ENCODE results near the gene EOGT. TPM values are rescaled to one million over a fixed set of nuclear protein-coding genes. Genes with fewer than 3 reads are reported as not detected.
A peak's percentile ranks its signal among the peaks of the same experiment; 100 is the strongest.

Gene EOGT
- total RNA-seq, 6 donors from 2014 or later: 29.9 to 79.6 (median 40.9) TPM

GRCh38 chr3:69052472-69052898 is 39.0 kb upstream of the EOGT start:
- peak overlapping the region in 3 of 4 donors; percentile 68 to 87 (median 73) for H3K4me3 ChIP-seq
- peaks cover 3 to 49% (median 14%) of the 10 kb centered on the region in 4 donors for H3K36me3 ChIP-seq
- WGBS, 2 donors: 14 to 15% methylated on average over 9 of the region's 9 CpGs
- ATAC-seq (ENCODE audit: low FRiP score in 2 of 2) (peak in 1 of 2 donors; percentile 3), DNase-seq (no peak)
- TF ChIP-seq, protein P1, sequence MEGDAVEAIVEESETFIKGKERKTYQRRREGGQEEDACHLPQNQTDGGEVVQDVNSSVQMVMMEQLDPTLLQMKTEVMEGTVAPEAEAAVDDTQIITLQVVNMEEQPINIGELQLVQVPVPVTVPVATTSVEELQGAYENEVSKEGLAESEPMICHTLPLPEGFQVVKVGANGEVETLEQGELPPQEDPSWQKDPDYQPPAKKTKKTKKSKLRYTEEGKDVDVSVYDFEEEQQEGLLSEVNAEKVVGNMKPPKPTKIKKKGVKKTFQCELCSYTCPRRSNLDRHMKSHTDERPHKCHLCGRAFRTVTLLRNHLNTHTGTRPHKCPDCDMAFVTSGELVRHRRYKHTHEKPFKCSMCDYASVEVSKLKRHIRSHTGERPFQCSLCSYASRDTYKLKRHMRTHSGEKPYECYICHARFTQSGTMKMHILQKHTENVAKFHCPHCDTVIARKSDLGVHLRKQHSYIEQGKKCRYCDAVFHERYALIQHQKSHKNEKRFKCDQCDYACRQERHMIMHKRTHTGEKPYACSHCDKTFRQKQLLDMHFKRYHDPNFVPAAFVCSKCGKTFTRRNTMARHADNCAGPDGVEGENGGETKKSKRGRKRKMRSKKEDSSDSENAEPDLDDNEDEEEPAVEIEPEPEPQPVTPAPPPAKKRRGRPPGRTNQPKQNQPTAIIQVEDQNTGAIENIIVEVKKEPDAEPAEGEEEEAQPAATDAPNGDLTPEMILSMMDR (IDR thresholded peaks at IDR 0.05): no peak
- no peak for TF ChIP-seq EP300 (IDR thresholded peaks at IDR 0.05)
- TF ChIP-seq POLR2A (IDR thresholded peaks at IDR 0.05): no peak
- TF ChIP-seq POLR2AphosphoS5 (IDR thresholded peaks at IDR 0.05): peak in 1 of 2 donors; percentile 3
- H3K9me3 ChIP-seq: no peaks in the 10 kb centered on the region
- peak overlapping the region; percentile 95 to 99 (median 97) for H3K27ac ChIP-seq
- H3K4me1 ChIP-seq: peaks cover 18 to 30% (median 22%) of the 10 kb centered on the region in 4 donors
- H3K27me3 ChIP-seq: no peaks in the 10 kb centered on the region

GRCh38 chr3:69051756-69052471 is 38.4 kb upstream of the EOGT start, which contains the start of gene TMF1:
Gene TMF1, minus strand, starts transcription at chr3:69052333. Its CDS starts 247 bp downstream, at chr3:69052086.
- Histone ChIP-seq H3K36me3 (peaks cover 6 to 50% (median 17%) of the 10 kb centered on the region in 4 donors), H3K27ac (peak within 1 kb of the TSS; percentile 95 to 99 (median 97)), H3K27me3 (no peaks in the 10 kb centered on the region), H3K9me3 (no peaks in the 10 kb centered on the region), H3K4me3 (peak within 1 kb of the TSS; percentile 68 to 87 (median 74)), H3K4me1 (peaks cover 20 to 36% (median 24%) of the 10 kb centered on the region in 4 donors)
- DNase-seq (peak; percentile 92 to 99), ATAC-seq (ENCODE audit: low FRiP score in 2 of 2) (peak; percentile 98)
- TF ChIP-seq POLR2A (IDR thresholded peaks at IDR 0.05): peak; percentile 36 to 94 (median 88)
- peak; percentile 85 to 94 for TF ChIP-seq POLR2AphosphoS5 (IDR thresholded peaks at IDR 0.05)
- TF ChIP-seq EP300 (IDR thresholded peaks at IDR 0.05): peak in 1 of 4 donors; percentile 8
- TF ChIP-seq, protein P1 (IDR thresholded peaks at IDR 0.05): peak in 1 of 6 experiments; percentile 13
- WGBS, 2 donors: 0 to 1% methylated on average over 35 to 45 of the region's 45 CpGs

- no peak overlapping the region for H3K27ac ChIP-seq
- H3K27me3 ChIP-seq: no peaks in the 10 kb centered on the region
- no peak overlapping the region for H3K4me3 ChIP-seq
- H3K9me3 ChIP-seq: no peaks in the 10 kb centered on the region
- ATAC-seq (ENCODE audit: low FRiP score in 2 of 2) (no peak), DNase-seq (no peak)
- H3K36me3 ChIP-seq: peaks cover 2 to 50% (median 18%) of the 10 kb centered on the region in 4 donors
- WGBS, 2 donors: 89 to 94% methylated on average over 2 of the region's 2 CpGs
- no peak for TF ChIP-seq EP300 (IDR thresholded peaks at IDR 0.05)
- TF ChIP-seq, protein P1 (IDR thresholded peaks at IDR 0.05): no peak
- no peak for TF ChIP-seq POLR2AphosphoS5 (IDR thresholded peaks at IDR 0.05)
- TF ChIP-seq POLR2A (IDR thresholded peaks at IDR 0.05): no peak
- H3K4me1 ChIP-seq: peaks cover 20 to 46% (median 24%) of the 10 kb centered on the region in 4 donors
These were observed 35.5 kb upstream of the EOGT start for GRCh38 chr3:69048990-69049389.

DNA sequence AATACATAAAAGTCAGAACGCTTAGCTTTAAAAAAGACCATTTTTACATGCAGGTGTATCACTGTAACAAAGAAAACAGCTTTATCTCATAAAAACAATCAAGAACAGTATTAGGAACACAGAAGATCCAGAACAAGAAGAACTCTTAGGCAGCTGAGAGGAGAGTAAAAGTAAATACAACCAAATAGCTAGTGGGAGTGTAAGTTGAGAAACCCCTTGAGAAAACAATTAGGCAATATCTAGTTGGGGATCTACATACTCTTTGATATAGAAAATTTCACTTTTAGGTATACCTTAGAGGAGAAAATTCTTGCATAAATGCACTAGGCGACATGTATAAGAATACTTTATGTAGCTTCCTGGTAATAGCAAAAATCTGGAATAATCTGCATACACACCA is 31.1 kb upstream of the EOGT start:
- Histone ChIP-seq H3K4me3 (no peak overlapping the region), H3K36me3 (peaks cover 25 to 87% (median 47%) of the 10 kb centered on the region in 4 donors), H3K27me3 (no peaks in the 10 kb centered on the region), H3K27ac (peak overlapping the region in 1 of 4 donors; percentile 23), H3K9me3 (no peaks in the 10 kb centered on the region), H3K4me1 (peaks cover 3 to 27% (median 14%) of the 10 kb centered on the region in 4 donors)
- 65 to 75% methylated on average over 2 of the region's 2 CpGs for WGBS, 2 donors
- no peak for ATAC-seq (ENCODE audit: low FRiP score in 2 of 2)
- no peak for DNase-seq
- TF ChIP-seq EP300 (IDR thresholded peaks at IDR 0.05): no peak
- TF ChIP-seq, protein P1 (IDR thresholded peaks at IDR 0.05): no peak
- TF ChIP-seq POLR2AphosphoS5 (IDR thresholded peaks at IDR 0.05): no peak
- no peak for TF ChIP-seq POLR2A (IDR thresholded peaks at IDR 0.05)
